Stimulated activated CD4-positive, alpha-beta T cell treated with anti-CD3 and anti-CD28 coated beads, TNF-alpha, amount 100 ng/mL, for 4 hours (primary cell): ENCODE measurements around the gene EGFR.

Source experiments
- DNase-seq, 3 experiments: peaks; one replicate each; pipeline ENCODE4 v3.0.0-alpha.2; 2020; ENCODE audit warnings: low read depth in 3 of 3

EGFR gene

GRCh38 chr7:55100544-55101327 is 81.9 kb downstream of the EGFR start:
- DNase-seq: no peak

GRCh38 chr7:55101359-55101758 is 82.5 kb downstream of the EGFR start:
- no peak for DNase-seq

GRCh38 chr7:55104123-55104522 is 85.3 kb downstream of the EGFR start:
- DNase-seq: no peak

GRCh38 chr7:55104712-55105433 is 86.1 kb downstream of the EGFR start:
- DNase-seq: no peak

GRCh38 chr7:55105952-55106351 is 87.1 kb downstream of the EGFR start:
- no peak for DNase-seq

- DNase-seq: no peak
Measured at GRCh38 chr7:55107946-55108345, 89.1 kb downstream of the EGFR start.

GRCh38 chr7:55108401-55108800 is 89.6 kb downstream of the EGFR start:
- no peak for DNase-seq

GRCh38 chr7:55108818-55109217 is 90.0 kb downstream of the EGFR start:
- DNase-seq: no peak

- DNase-seq: no peak
Measured at GRCh38 chr7:55109404-55110167, 90.8 kb downstream of the EGFR start.

- no peak for DNase-seq
Measured at GRCh38 chr7:55110282-55110992, 91.6 kb downstream of the EGFR start.

GRCh38 chr7:55110993-55111361 is 92.2 kb downstream of the EGFR start:
- no peak for DNase-seq

- no peak for DNase-seq
Measured at GRCh38 chr7:55112056-55112455, 93.2 kb downstream of the EGFR start.

- no peak for DNase-seq
Measured at GRCh38 chr7:55113760-55114540, 95.1 kb downstream of the EGFR start.

- no peak for DNase-seq
Measured at GRCh38 chr7:55117286-55117685, 98.5 kb downstream of the EGFR start.

GRCh38 chr7:55118426-55118825 is 99.6 kb downstream of the EGFR start:
- no peak for DNase-seq

- DNase-seq: no peak
Measured at GRCh38 chr7:55119571-55119970, 100.8 kb downstream of the EGFR start.

- no peak for DNase-seq
Measured at GRCh38 chr7:55120074-55120473, 101.3 kb downstream of the EGFR start.

- no peak for DNase-seq
Measured at GRCh38 chr7:55120501-55121198, 101.8 kb downstream of the EGFR start.

GRCh38 chr7:55121249-55121648 is 102.4 kb downstream of the EGFR start:
- DNase-seq: no peak

GRCh38 chr7:55122263-55122662 is 103.4 kb downstream of the EGFR start:
- DNase-seq: no peak
